HepG2 (cell line): ENCODE results near the gene PTGIS. TPM values are rescaled to one million over a fixed set of nuclear protein-coding genes. Genes with fewer than 3 reads are reported as not detected.
A peak's percentile ranks its signal among the peaks of the same experiment; 100 is the strongest.

Source experiments
- ESRRA ChIP-seq: sonication (generic); formaldehyde crosslinking; IDR thresholded peaks from 2 replicates; pipeline ENCODE4 v1.5.1; 2020; ENCODE audit warnings: mild to moderate bottlenecking, low read depth, missing genetic modification reagents
- FLYWCH1 ChIP-seq: sonication (generic); formaldehyde crosslinking; IDR thresholded peaks from 2 replicates; pipeline ENCODE4 v1.8.1; 2023; ENCODE audit warnings: mild to moderate bottlenecking, missing genetic modification reagents
- FOXC1 ChIP-seq: sonication (generic); formaldehyde crosslinking; IDR thresholded peaks from 2 replicates; pipeline ENCODE4 v1.8.0; 2022; ENCODE audit warnings: mild to moderate bottlenecking, missing genetic modification reagents, borderline replicate concordance
- HINFP ChIP-seq: sonication (generic); formaldehyde crosslinking; IDR thresholded peaks from 2 replicates; pipeline ENCODE4 v1.4.0; 2020; ENCODE audit warnings: low read depth, mild to moderate bottlenecking, missing genetic modification reagents
- NFAT5 ChIP-seq: sonication (generic); formaldehyde crosslinking; IDR thresholded peaks from 2 replicates; pipeline ENCODE4 v1.4.0; 2020; ENCODE audit warnings: missing genetic modification reagents
- NFYB ChIP-seq: sonication (generic); formaldehyde crosslinking; IDR thresholded peaks from 2 replicates; pipeline ENCODE4 v1.4.0; 2020; ENCODE audit warnings: missing genetic modification reagents
- RNF2 ChIP-seq: fragments of 450-650 bp; conservative IDR thresholded peaks from 2 replicates; pipeline ENCODE4 v1.6.1; 2016; ENCODE audit warnings: low read depth
- ZBTB4 ChIP-seq: sonication (generic); formaldehyde crosslinking; IDR thresholded peaks from 2 replicates; pipeline ENCODE4 v1.4.0; 2020; ENCODE audit warnings: missing genetic modification reagents, mild to moderate bottlenecking, borderline replicate concordance
- ZBTB43 ChIP-seq: sonication (generic); formaldehyde crosslinking; conservative IDR thresholded peaks from 2 replicates; pipeline ENCODE4 v1.4.0; 2020; ENCODE audit warnings: missing genetic modification reagents
- ZBTB49 ChIP-seq: sonication (generic); formaldehyde crosslinking; IDR thresholded peaks from 2 replicates; pipeline ENCODE4 v1.4.0; 2020; ENCODE audit warnings: missing genetic modification reagents, borderline replicate concordance
- ZMAT5 ChIP-seq: sonication (generic); formaldehyde crosslinking; IDR thresholded peaks from 2 replicates; pipeline ENCODE4 v1.5.0; 2020; ENCODE audit warnings: mild to moderate bottlenecking, low read depth, missing genetic modification reagents, borderline replicate concordance
- ZNF263 ChIP-seq: sonication (generic); formaldehyde crosslinking; IDR thresholded peaks from 2 replicates; pipeline ENCODE4 v1.4.0; 2020; ENCODE audit warnings: missing genetic modification reagents
- ZNF451 ChIP-seq: sonication (generic); formaldehyde crosslinking; IDR thresholded peaks from 2 replicates; pipeline ENCODE4 v1.5.0; 2020; ENCODE audit warnings: mild to moderate bottlenecking, missing genetic modification reagents
- ZNF589 ChIP-seq: sonication (generic); formaldehyde crosslinking; conservative IDR thresholded peaks from 2 replicates; pipeline ENCODE4 v1.8.0; 2022; ENCODE audit warnings: mild to moderate bottlenecking, moderate library complexity, missing genetic modification reagents
- polyA plus RNA-seq, 8 experiments: library from polyadenylated mRNA; depleted of rRNA in 3 of 8; stranded (reverse) in 7 of 8; unstranded in 1 of 8; fragments of >200 nt; fragmentation: Illumina TruSeq in 4 of 8; extraction: Trizol in 4 of 8; gene quantifications; 2 replicates each; pipeline versions ENCODE4 v1.2.1 to v1.2.3, GENCODE V29; 2011 to 2016; ENCODE audit warnings: low read depth in 4 of 8, missing spikeins in 1 of 8, mixed read lengths in 1 of 8; ENCODE audit not compliant: insufficient read depth in 1 of 8
- total RNA-seq, 5 experiments: library from RNA; depleted of rRNA; stranded (reverse); fragments of >200 nt; fragmentation: Illumina TruSeq; extraction: Trizol; gene quantifications; 2 replicates each; pipeline ENCODE4 v1.2.3, GENCODE V29; 2016; ENCODE audit warnings: low read depth in 1 of 5

PTGIS gene
- total and polyA plus RNA-seq, 2 of the 13 experiments (the other 11 are each of a cell fraction or from before 2014, with no cell fraction given): not detected

GRCh38 chr20:49597825-49598395 lies 30.0 kb upstream of the PTGIS start (continued):
- TF ChIP-seq ZBTB4 (CRISPR knock-in tag): no peak
- TF ChIP-seq RNF2: no peak
- no peak for TF ChIP-seq ZNF263 (CRISPR knock-in tag)
- TF ChIP-seq NFYB: no peak
- TF ChIP-seq ZNF589 (CRISPR knock-in tag): 0 out of 2 replicates have a peak, but pooled peaks have one; percentile 38
- no peak; the same call in 1 of the 2 replicates for TF ChIP-seq ESRRA (CRISPR knock-in tag)
- no peak for TF ChIP-seq FOXC1
- TF ChIP-seq NFAT5: no peak
- TF ChIP-seq HINFP (CRISPR knock-in tag): no peak
- no peak for TF ChIP-seq ZBTB43 (CRISPR knock-in tag)
- no peak for TF ChIP-seq FLYWCH1
- no peak for TF ChIP-seq ZMAT5
- TF ChIP-seq ZNF451: no peak
- no peak for TF ChIP-seq ZBTB49 (CRISPR knock-in tag)
